H9 (cell line): ENCODE data around the gene GRB14. TPM values are rescaled to one million over a fixed set of nuclear protein-coding genes. Genes with fewer than 3 reads are reported as not detected.

ENCODE experiments used
- DNase-seq: peaks from one replicate; pipeline ENCODE4 v3.0.0-alpha.2; 2017
- H2AFZ ChIP-seq: one replicate; pipeline ENCODE4 v1.6.1; 2013; ENCODE audit warnings: mild to moderate bottlenecking, low read length, control low read depth, moderate library complexity
- H2AK5ac ChIP-seq: 2 replicates; pipeline ENCODE4 v1.6.1; 2013; ENCODE audit warnings: low read length, control low read depth, mixed read lengths; ENCODE audit not compliant: insufficient read length
- H2BK120ac ChIP-seq: one replicate; pipeline ENCODE4 v1.6.1; 2013; ENCODE audit warnings: low read depth, mild to moderate bottlenecking, low read length, control low read depth, inconsistent platforms; ENCODE audit not compliant: poor library complexity, severe bottlenecking
- H2BK12ac ChIP-seq: 2 replicates; pipeline ENCODE4 v1.6.1; 2013; ENCODE audit warnings: low read length, control low read depth, mixed read lengths, low read depth; ENCODE audit not compliant: insufficient read length
- H2BK15ac ChIP-seq: 2 replicates; pipeline ENCODE4 v1.6.1; 2013; ENCODE audit warnings: low read depth, low read length, control low read depth
- H2BK20ac ChIP-seq: one replicate; pipeline ENCODE4 v1.6.1; 2013; ENCODE audit warnings: low read depth, mild to moderate bottlenecking, low read length, control low read depth, inconsistent platforms; ENCODE audit not compliant: poor library complexity, severe bottlenecking
- H2BK5ac ChIP-seq: 2 replicates; pipeline ENCODE4 v1.6.1; 2013; ENCODE audit warnings: low read length, control low read depth, mixed read lengths; ENCODE audit not compliant: insufficient read length
- H3K14ac ChIP-seq: 2 replicates; pipeline ENCODE4 v1.6.1; 2013; ENCODE audit warnings: low read length, control low read depth; ENCODE audit not compliant: insufficient read depth
- H3K18ac ChIP-seq: 2 replicates; pipeline ENCODE4 v1.6.1; 2013; ENCODE audit warnings: low read depth, mild to moderate bottlenecking, mixed read lengths, low read length, control low read depth; ENCODE audit not compliant: insufficient read length
- H3K23ac ChIP-seq: 2 replicates; pipeline ENCODE4 v1.6.1; 2013; ENCODE audit warnings: low read length, control low read depth, mixed read lengths, low read depth; ENCODE audit not compliant: insufficient read length
- H3K23me2 ChIP-seq: 2 replicates; pipeline ENCODE4 v1.6.1; 2013; ENCODE audit warnings: low read depth, mild to moderate bottlenecking, mixed read lengths, low read length, control low read depth; ENCODE audit not compliant: insufficient read length, poor library complexity, severe bottlenecking
- H3K27ac ChIP-seq: 2 replicates; pipeline ENCODE4 v1.5.1; 2013; ENCODE audit warnings: low read length, control low read depth, mixed read lengths, low read depth; ENCODE audit not compliant: insufficient read length
- H3K27me3 ChIP-seq: 2 replicates; pipeline ENCODE4 v1.6.1; 2013; ENCODE audit warnings: low read length, control low read depth, inconsistent platforms; ENCODE audit not compliant: insufficient read depth
- H3K4ac ChIP-seq: 2 replicates; pipeline ENCODE4 v1.6.1; 2013; ENCODE audit warnings: low read depth, mild to moderate bottlenecking, control low read depth, inconsistent platforms, low read length, moderate library complexity
- H3K4me1 ChIP-seq: 2 replicates; pipeline ENCODE4 v1.6.1; 2013; ENCODE audit warnings: low read length, control low read depth, inconsistent platforms; ENCODE audit not compliant: insufficient read depth
- H3K4me2 ChIP-seq: 2 replicates; pipeline ENCODE4 v1.6.1; 2013; ENCODE audit warnings: low read length, control low read depth, mixed read lengths; ENCODE audit not compliant: insufficient read length, insufficient read depth
- H3K56ac ChIP-seq: 2 replicates; pipeline ENCODE4 v1.6.1; 2013; ENCODE audit warnings: low read depth, mild to moderate bottlenecking, mixed read lengths, low read length, control low read depth; ENCODE audit not compliant: insufficient read length
- H3K79me1 ChIP-seq: 2 replicates; pipeline ENCODE4 v1.6.1; 2013; ENCODE audit warnings: low read depth, mild to moderate bottlenecking, moderate library complexity, low read length, control low read depth, inconsistent platforms; ENCODE audit not compliant: insufficient read depth, poor library complexity, severe bottlenecking
- H3K79me2 ChIP-seq: 2 replicates; pipeline ENCODE4 v1.6.1; 2013; ENCODE audit warnings: low read length, control low read depth, inconsistent platforms; ENCODE audit not compliant: insufficient read depth
- H3K9ac ChIP-seq: 2 replicates; pipeline ENCODE4 v1.6.1; 2013; ENCODE audit warnings: low read length, control low read depth, mixed read lengths; ENCODE audit not compliant: insufficient read length; ENCODE audit errors: extremely low read depth
- H3K9me3 ChIP-seq: one replicate; pipeline ENCODE4 v1.6.1; 2013; ENCODE audit warnings: low read depth, low read length, inconsistent platforms; ENCODE audit not compliant: control insufficient read depth
- H3T11ph ChIP-seq: one replicate; pipeline ENCODE4 v1.6.1; 2013; ENCODE audit warnings: mild to moderate bottlenecking, low read length, control low read depth, inconsistent platforms
- H4K20me1 ChIP-seq: one replicate; pipeline ENCODE4 v1.6.1; 2013; ENCODE audit not compliant: control insufficient read depth, insufficient read length, insufficient read depth
- H4K5ac ChIP-seq: 2 replicates; pipeline ENCODE4 v1.6.1; 2013; ENCODE audit warnings: low read depth, mild to moderate bottlenecking, mixed read lengths, low read length, control low read depth; ENCODE audit not compliant: insufficient read length
- H4K8ac ChIP-seq: replicated peaks from 2 replicates; pipeline ENCODE4 v1.6.1; 2013; ENCODE audit warnings: low read length, control low read depth, mixed read lengths, low read depth; ENCODE audit not compliant: insufficient read length
- H4K91ac ChIP-seq: 2 replicates; pipeline ENCODE4 v1.6.1; 2013; ENCODE audit warnings: low read depth, mild to moderate bottlenecking, moderate library complexity, mixed read lengths, low read length, control low read depth; ENCODE audit not compliant: insufficient read length
- H3K27ac Mint-ChIP-seq, 3 experiments: 2 replicates in 2 of 3; 3 replicates in 1 of 3; pipeline ENCODE4 v1.8.0; 2020 to 2021; ENCODE audit warnings: mixed read lengths in 3 of 3, mild to moderate bottlenecking in 1 of 3, moderate library complexity in 1 of 3
- H3K27me3 Mint-ChIP-seq: 2 replicates; pipeline ENCODE4 v1.8.0; 2021; ENCODE audit warnings: low read depth, mild to moderate bottlenecking, moderate library complexity, mixed read lengths
- H3K36me3 Mint-ChIP-seq, 3 experiments: 2 replicates in 2 of 3; 3 replicates in 1 of 3; pipeline ENCODE4 v1.8.0; 2020 to 2021; ENCODE audit warnings: low read depth in 3 of 3, mixed read lengths in 3 of 3; ENCODE audit not compliant: insufficient read depth in 1 of 3
- H3K4me1 Mint-ChIP-seq, 2 experiments: 2 replicates each; pipeline ENCODE4 v1.8.0; 2020; ENCODE audit warnings: mixed read lengths in 2 of 2
- H3K4me3 Mint-ChIP-seq, 2 experiments: 2 replicates in 1 of 2; 3 replicates in 1 of 2; pipeline ENCODE4 v1.8.0; 2020 to 2021; ENCODE audit warnings: mild to moderate bottlenecking in 2 of 2, mixed read lengths in 2 of 2, moderate library complexity in 1 of 2
- H3K9me3 Mint-ChIP-seq, 2 experiments: 2 replicates in 1 of 2; 3 replicates in 1 of 2; pipeline ENCODE4 v1.8.0; 2020; ENCODE audit warnings: mild to moderate bottlenecking in 2 of 2, mixed read lengths in 2 of 2, moderate library complexity in 1 of 2
- WGBS: extraction: QIAGEN DNeasy Blood & Tissue Kit; methylation state at CpG from one replicate; pipeline ENCODE4 v1.1.7; 2013; ENCODE audit warnings: missing lambda C conversion rate, low lambda C conversion rate, mixed read lengths; ENCODE audit not compliant: insufficient read length; ENCODE audit errors: extremely low coverage; 5-methylcytosine and 5-hydroxymethylcytosine counted together
- total RNA-seq: library from RNA; stranded (reverse); gene quantifications from 2 replicates; pipeline ENCODE4 v1.2.1, GENCODE V29; 2021
- TF ChIP-seq, protein P1 (sequence below): fragments of 200-600 bp; sonication (generic); conservative IDR thresholded peaks from 3 replicates; pipeline ENCODE4 v1.8.0; 2021; ENCODE audit warnings: antibody characterized with exemption, mild to moderate bottlenecking

Gene GRB14
- total RNA-seq, 1 experiment from 2014 or later: 7.6 TPM

DNA sequence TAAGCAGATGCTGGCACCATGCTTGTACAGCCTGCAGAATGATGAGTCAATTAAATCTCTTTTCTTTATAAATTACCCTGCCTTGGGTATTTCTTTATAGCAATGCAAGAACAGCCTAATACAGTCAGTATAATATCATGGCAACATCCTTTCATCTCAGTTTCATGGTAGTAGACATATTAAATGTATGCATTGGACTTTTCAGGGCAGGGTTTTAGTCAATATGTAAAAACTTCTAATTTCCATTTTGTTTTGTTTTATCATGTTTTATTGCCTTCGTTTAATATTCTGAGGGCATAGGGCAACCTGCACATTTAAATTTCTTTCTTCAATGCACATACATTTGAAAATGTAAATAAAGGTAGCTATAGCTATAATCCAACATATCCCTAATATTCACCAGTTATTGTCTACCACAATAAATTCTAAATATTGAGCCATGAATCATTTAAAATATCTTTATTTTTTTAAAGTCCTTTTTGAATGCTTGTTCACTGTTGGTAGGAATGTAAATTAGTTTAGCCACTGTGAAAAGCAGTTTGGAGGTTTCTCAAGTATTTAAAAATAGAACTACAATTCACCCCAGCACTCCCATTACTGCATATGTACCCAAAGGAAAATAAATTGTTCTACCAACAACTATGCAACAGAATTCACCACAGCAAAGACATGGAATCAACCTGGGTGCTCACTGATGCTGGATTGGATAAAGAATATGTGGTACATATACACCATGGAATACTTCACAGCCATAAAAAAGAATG is 41.8 kb upstream of the GRB14 start:
- Mint-ChIP-seq H3K36me3 (peaks cover 0 to 3% (median 3%) of the 10 kb centered on the region in 3 experiments; a peak in 4 of 7 replicates), H3K4me3 (no peak overlapping the region), H3K4me1 (peaks cover 4 to 5% of the 10 kb centered on the region in 2 experiments; a peak in 3 of 4 replicates), H3K27ac (no peak overlapping the region; a peak in 2 of 7 replicates), H3K9me3 (0 out of 5 replicates have a peak, but pooled peaks cover 0 to 3% of the 10 kb centered on the region in 2 experiments), H3K27me3 (no peaks in the 10 kb centered on the region)
- Histone ChIP-seq H4K8ac (no peak overlapping the region), H3K56ac (no peak overlapping the region), H4K91ac (no peak overlapping the region), H2AK5ac (no peak overlapping the region), H2BK120ac (no peak overlapping the region), H2AFZ (no peak overlapping the region), H3K4me1 (no peaks in the 10 kb centered on the region), H3K9ac (no peak overlapping the region), H4K20me1 (no peaks in the 10 kb centered on the region), H2BK20ac (no peak overlapping the region), H3K4ac (no peak overlapping the region), H3K27me3 (no peaks in the 10 kb centered on the region), H3K79me1 (no peaks in the 10 kb centered on the region), H3K27ac (no peak overlapping the region), H2BK15ac (no peak overlapping the region), H2BK5ac (no peak overlapping the region), H3K18ac (no peak overlapping the region), H3K79me2 (no peaks in the 10 kb centered on the region), H3K23me2 (no peaks in the 10 kb centered on the region), H3K14ac (no peak overlapping the region), H3K9me3 (no peaks in the 10 kb centered on the region), H3T11ph (no peak overlapping the region), H3K23ac (no peak overlapping the region), H2BK12ac (no peak overlapping the region), H4K5ac (no peak overlapping the region), H3K4me2 (no peak overlapping the region)
- TF ChIP-seq, protein P1, sequence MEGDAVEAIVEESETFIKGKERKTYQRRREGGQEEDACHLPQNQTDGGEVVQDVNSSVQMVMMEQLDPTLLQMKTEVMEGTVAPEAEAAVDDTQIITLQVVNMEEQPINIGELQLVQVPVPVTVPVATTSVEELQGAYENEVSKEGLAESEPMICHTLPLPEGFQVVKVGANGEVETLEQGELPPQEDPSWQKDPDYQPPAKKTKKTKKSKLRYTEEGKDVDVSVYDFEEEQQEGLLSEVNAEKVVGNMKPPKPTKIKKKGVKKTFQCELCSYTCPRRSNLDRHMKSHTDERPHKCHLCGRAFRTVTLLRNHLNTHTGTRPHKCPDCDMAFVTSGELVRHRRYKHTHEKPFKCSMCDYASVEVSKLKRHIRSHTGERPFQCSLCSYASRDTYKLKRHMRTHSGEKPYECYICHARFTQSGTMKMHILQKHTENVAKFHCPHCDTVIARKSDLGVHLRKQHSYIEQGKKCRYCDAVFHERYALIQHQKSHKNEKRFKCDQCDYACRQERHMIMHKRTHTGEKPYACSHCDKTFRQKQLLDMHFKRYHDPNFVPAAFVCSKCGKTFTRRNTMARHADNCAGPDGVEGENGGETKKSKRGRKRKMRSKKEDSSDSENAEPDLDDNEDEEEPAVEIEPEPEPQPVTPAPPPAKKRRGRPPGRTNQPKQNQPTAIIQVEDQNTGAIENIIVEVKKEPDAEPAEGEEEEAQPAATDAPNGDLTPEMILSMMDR: no peak
- DNase-seq: no peak
- WGBS: no CpG with 5 or more reads among the region's 1 CpG
